GM12874 (cell line): ENCODE measurements around the gene GTPBP6.

ENCODE experiments used
- CTCF ChIP-seq: IDR thresholded peaks from 2 replicates; pipeline ENCODE4 v1.5.1; 2011; ENCODE audit warnings: low read depth, mild to moderate bottlenecking, control low read depth, low read length, moderate library complexity; ENCODE audit not compliant: insufficient read depth

GTPBP6 gene, protein sequence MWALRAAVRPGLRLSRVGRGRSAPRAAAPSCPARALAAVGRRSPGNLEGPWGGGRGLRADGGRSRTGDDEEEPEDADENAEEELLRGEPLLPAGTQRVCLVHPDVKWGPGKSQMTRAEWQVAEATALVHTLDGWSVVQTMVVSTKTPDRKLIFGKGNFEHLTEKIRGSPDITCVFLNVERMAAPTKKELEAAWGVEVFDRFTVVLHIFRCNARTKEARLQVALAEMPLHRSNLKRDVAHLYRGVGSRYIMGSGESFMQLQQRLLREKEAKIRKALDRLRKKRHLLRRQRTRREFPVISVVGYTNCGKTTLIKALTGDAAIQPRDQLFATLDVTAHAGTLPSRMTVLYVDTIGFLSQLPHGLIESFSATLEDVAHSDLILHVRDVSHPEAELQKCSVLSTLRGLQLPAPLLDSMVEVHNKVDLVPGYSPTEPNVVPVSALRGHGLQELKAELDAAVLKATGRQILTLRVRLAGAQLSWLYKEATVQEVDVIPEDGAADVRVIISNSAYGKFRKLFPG

GRCh38 chrX:318739-319578 is at the start of gene GTPBP6:
Gene GTPBP6, minus strand, starts transcription at chrX:318796. Its CDS starts 9 bp downstream, at chrX:318787.
- TF ChIP-seq CTCF: no peak

GRCh38 chrX:367866-368265 is 49.3 kb upstream of the GTPBP6 start:
- no peak for TF ChIP-seq CTCF

- no peak for TF ChIP-seq CTCF
Observed at GRCh38 chrX:367349-367748, 48.8 kb upstream of the GTPBP6 start.

- TF ChIP-seq CTCF: no peak
Observed at GRCh38 chrX:363621-364375, 45.2 kb upstream of the GTPBP6 start.

GRCh38 chrX:362937-363620 is 44.5 kb upstream of the GTPBP6 start:
- no peak for TF ChIP-seq CTCF

DNA sequence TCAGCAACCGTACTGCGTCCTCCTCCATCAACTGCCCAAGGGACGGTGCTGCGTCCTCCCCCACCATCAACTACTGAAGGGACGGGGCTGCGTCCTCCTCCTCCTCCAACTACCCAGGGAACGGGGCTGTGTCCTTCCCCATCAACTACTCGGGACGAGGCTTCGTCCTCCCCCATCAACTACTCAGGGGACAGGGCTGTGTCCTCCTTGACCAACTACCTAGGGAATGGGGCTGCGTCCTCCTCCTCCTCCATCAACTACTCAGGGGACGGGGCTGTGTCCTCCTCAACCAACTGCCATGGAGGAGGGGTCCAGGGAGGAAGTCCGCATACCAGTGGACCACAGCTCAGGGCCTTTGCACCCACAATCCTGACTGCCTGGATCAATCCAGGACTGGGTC is 43.8 kb upstream of the GTPBP6 start:
- no peak for TF ChIP-seq CTCF
